T-cell (primary cell): Measurements from ENCODE around the gene KRT2. TPM values are rescaled to one million over a fixed set of nuclear protein-coding genes. Genes with fewer than 3 reads are reported as not detected.

Source experiments
- ATAC-seq, 4 experiments: fragments of 200-7000 bp in 3 of 4; fragments of 150-1000 bp in 1 of 4; cut with Tn5 transposase; replicated peaks in 1 of 4; 1 replicate in 3 of 4; 2 replicates in 1 of 4; pipeline ENCODE4 v1.10.0; 2021; ENCODE audit warnings: moderate library complexity in 3 of 4, mild to moderate bottlenecking in 2 of 4, moderate number of reproducible peaks in 1 of 4
- CTCF ChIA-PET, 2 donors: fragments of 300-600 bp; sonication (Branson Sonifier 250); formaldehyde crosslinking; loops; one replicate each; lab custom pipeline; 2022; ENCODE audit warnings: antibody characterized with exemption in 2 of 2; lab: Charles Lee
- POLR2A ChIA-PET, 2 donors: fragments of 300-600 bp; sonication (Branson Sonifier 250); formaldehyde crosslinking; loops; one replicate each; lab custom pipeline; 2022; ENCODE audit warnings: antibody characterized with exemption in 2 of 2; lab: Charles Lee
- DNase-seq, 35 experiments: peaks; one replicate each; pipeline versions ENCODE4 v3.0.0 to v3.0.0-alpha.2; 2013 to 2023
- H3K27ac ChIP-seq: one replicate; pipeline ENCODE4 v1.5.1; 2013; ENCODE audit warnings: low read length
- H3K27me3 ChIP-seq, 2 experiments: replicated peaks in 1 of 2; 1 replicate in 1 of 2; 2 replicates in 1 of 2; pipeline versions ENCODE4 v1.6.1 to v1.7.0; 2013; ENCODE audit warnings: low read length in 1 of 2, mixed read lengths in 1 of 2; ENCODE audit not compliant: control insufficient read depth in 2 of 2, insufficient read depth in 2 of 2; ENCODE audit errors: extremely low read depth in 1 of 2
- H3K36me3 ChIP-seq, 2 donors: 1 replicate in 1 of 2; 2 replicates in 1 of 2; pipeline versions ENCODE4 v1.6.1 to v1.7.0; 2013; ENCODE audit warnings: low read length in 1 of 2; ENCODE audit not compliant: control insufficient read depth in 2 of 2, insufficient read depth in 1 of 2; ENCODE audit errors: extremely low read depth in 1 of 2
- H3K4me1 ChIP-seq, 2 experiments: 1 replicate in 1 of 2; 2 replicates in 1 of 2; pipeline versions ENCODE4 v1.6.1 to v1.7.0; 2013; ENCODE audit warnings: low read length in 2 of 2, mixed read lengths in 1 of 2; ENCODE audit not compliant: insufficient read depth in 2 of 2, control insufficient read depth in 1 of 2; ENCODE audit errors: extremely low read depth in 1 of 2
- H3K4me3 ChIP-seq, 2 donors: 1 replicate in 1 of 2; 2 replicates in 1 of 2; pipeline versions ENCODE4 v1.5.1 to v1.7.0; 2013; ENCODE audit warnings: mild to moderate bottlenecking in 2 of 2, low read length in 1 of 2, moderate library complexity in 1 of 2; ENCODE audit not compliant: control insufficient read depth in 1 of 2; ENCODE audit errors: extremely low read depth in 1 of 2
- H3K9me3 ChIP-seq: 2 replicates; pipeline ENCODE4 v1.7.0; 2013
- H3K27ac Mint-ChIP-seq, 2 donors: one replicate each; pipeline ENCODE4 v1.8.0; 2020 to 2021; ENCODE audit warnings: mild to moderate bottlenecking in 2 of 2, mixed read lengths in 2 of 2
- H3K27me3 Mint-ChIP-seq, 2 donors: one replicate each; pipeline ENCODE4 v1.8.0; 2021 to 2022; ENCODE audit warnings: mixed read lengths in 2 of 2
- H3K36me3 Mint-ChIP-seq: one replicate; pipeline ENCODE4 v1.8.0; 2021; ENCODE audit warnings: mixed read lengths
- H3K4me1 Mint-ChIP-seq, 3 donors: one replicate each; pipeline ENCODE4 v1.8.0; 2020 to 2022; ENCODE audit warnings: mixed read lengths in 3 of 3, mild to moderate bottlenecking in 1 of 3
- H3K4me3 Mint-ChIP-seq, 3 donors: one replicate each; pipeline ENCODE4 v1.8.0; 2020 to 2022; ENCODE audit warnings: mild to moderate bottlenecking in 3 of 3, mixed read lengths in 3 of 3, moderate library complexity in 3 of 3
- H3K9me3 Mint-ChIP-seq, 3 donors: one replicate each; pipeline ENCODE4 v1.8.0; 2020 to 2022; ENCODE audit warnings: mixed read lengths in 3 of 3
- WGBS: methylation state at CpG from one replicate; pipeline ENCODE4 v1.1.5; 2013; ENCODE audit warnings: missing lambda C conversion rate; ENCODE audit not compliant: insufficient coverage; 5-methylcytosine and 5-hydroxymethylcytosine counted together
- total RNA-seq, 35 experiments: library from RNA in 6 of 35; stranded (reverse) in 6 of 35; fragments of 120-200 nt in 1 of 35; gene quantifications; one replicate each; pipeline versions ENCODE4 v1.2.1 to v1.2.4 and lab custom pipeline; 2013 to 2026

The KRT2 gene
- total RNA-seq, 5 donors from 2014 or later (not counting 1 experiment from before 2014, with no cell fraction given) = 0.13 to 2.6 (median 0.82) TPM

- no peak overlapping the region for H3K4me3 ChIP-seq
- Mint-ChIP-seq H3K4me3 (no peak overlapping the region), H3K36me3 (no peaks in the 10 kb centered on the region), H3K9me3 (no peaks in the 10 kb centered on the region), H3K4me1 (peaks cover 4 to 20% (median 13%) of the 10 kb centered on the region in 3 donors), H3K27ac (no peak overlapping the region), H3K27me3 (no peaks in the 10 kb centered on the region)
- peaks cover 0 to 9% of the 10 kb centered on the region in 2 experiments for H3K27me3 ChIP-seq
- H3K36me3 ChIP-seq = no peaks in the 10 kb centered on the region
- H3K4me1 ChIP-seq = peaks cover 3 to 8% of the 10 kb centered on the region in 2 experiments
- ATAC-seq (no peak), DNase-seq (no peak)
- CTCF ChIA-PET = no interaction called here
- no peaks in the 10 kb centered on the region for H3K9me3 ChIP-seq
- 59% methylated on average over 4 of the region's 10 CpGs for WGBS
- POLR2A ChIA-PET = no interaction called here
- no peak overlapping the region for H3K27ac ChIP-seq
Measured at GRCh38 chr12:52662093-52662917, 10.3 kb upstream of the KRT2 start.

- peaks cover 0 to 9% of the 10 kb centered on the region in 2 experiments for H3K27me3 ChIP-seq
- H3K4me3 ChIP-seq = no peak overlapping the region
- Mint-ChIP-seq H3K27ac (no peak overlapping the region), H3K4me1 (peaks cover 5 to 24% (median 13%) of the 10 kb centered on the region in 3 donors), H3K27me3 (peaks cover 0 to 1% of the 10 kb centered on the region in 2 donors), H3K36me3 (no peaks in the 10 kb centered on the region), H3K9me3 (no peaks in the 10 kb centered on the region), H3K4me3 (no peak overlapping the region)
- peaks cover 3 to 8% of the 10 kb centered on the region in 2 experiments for H3K4me1 ChIP-seq
- no peaks in the 10 kb centered on the region for H3K36me3 ChIP-seq
- no peaks in the 10 kb centered on the region for H3K9me3 ChIP-seq
- ATAC-seq (no peak), DNase-seq (no peak)
- ChIA-PET CTCF (no interaction called here), POLR2A (no interaction called here)
- H3K27ac ChIP-seq = no peak overlapping the region
- 100% methylated on average over 2 of the region's 3 CpGs for WGBS
Measured at GRCh38 chr12:52661668-52662067, 9.7 kb upstream of the KRT2 start.

- Mint-ChIP-seq H3K36me3 (no peaks in the 10 kb centered on the region), H3K4me1 (peaks cover 9 to 30% (median 17%) of the 10 kb centered on the region in 3 donors), H3K9me3 (no peaks in the 10 kb centered on the region), H3K27me3 (peaks cover 0 to 5% of the 10 kb centered on the region in 2 donors), H3K27ac (no peak overlapping the region), H3K4me3 (no peak overlapping the region)
- H3K27ac ChIP-seq = no peak overlapping the region
- H3K36me3 ChIP-seq = no peaks in the 10 kb centered on the region
- ChIA-PET POLR2A (no interaction called here), CTCF (interaction anchor here in 1 of 2 donors (0.6 kb wide), 1 partner anchor 12 kb away, joined by 3 read pairs; no protein-coding TSS in a partner anchor)
- H3K4me1 ChIP-seq = peaks cover 3 to 8% of the 10 kb centered on the region in 2 experiments
- ATAC-seq = no peak
- H3K27me3 ChIP-seq = peaks cover 0 to 9% of the 10 kb centered on the region in 2 experiments
- H3K4me3 ChIP-seq = no peak overlapping the region
- DNase-seq = no peak
- no peaks in the 10 kb centered on the region for H3K9me3 ChIP-seq
- WGBS = 100% methylated on average over 1 of the region's 3 CpGs
Measured at GRCh38 chr12:52660934-52661499, 9.0 kb upstream of the KRT2 start.

- Histone ChIP-seq H3K9me3 (no peaks in the 10 kb centered on the region), H3K36me3 (no peaks in the 10 kb centered on the region), H3K27ac (no peak overlapping the region), H3K27me3 (peaks cover 0 to 18% of the 10 kb centered on the region in 2 experiments), H3K4me1 (peaks cover 3 to 8% of the 10 kb centered on the region in 2 experiments), H3K4me3 (no peak overlapping the region)
- DNase-seq (no peak), ATAC-seq (no peak)
- Mint-ChIP-seq H3K27me3 (peaks cover 0 to 9% of the 10 kb centered on the region in 2 donors), H3K4me3 (no peak overlapping the region), H3K27ac (no peak overlapping the region), H3K9me3 (no peaks in the 10 kb centered on the region), H3K36me3 (no peaks in the 10 kb centered on the region), H3K4me1 (peaks cover 9 to 30% (median 20%) of the 10 kb centered on the region in 3 donors)
- WGBS = 82% methylated on average over 2 of the region's 4 CpGs
- POLR2A ChIA-PET = no interaction called here
- CTCF ChIA-PET = no interaction called here
Measured at GRCh38 chr12:52659951-52660350, 7.9 kb upstream of the KRT2 start.

- H3K9me3 ChIP-seq = no peaks in the 10 kb centered on the region
- 82% methylated on average over 7 of the region's 7 CpGs for WGBS
Measured at GRCh38 chr12:52659395-52659794, 7.4 kb upstream of the KRT2 start.

GRCh38 chr12:52658196-52658595 is 6.2 kb upstream of the KRT2 start:
- POLR2A ChIA-PET = no interaction called here
- CTCF ChIA-PET = no interaction called here
- no peaks in the 10 kb centered on the region for H3K9me3 Mint-ChIP-seq
- peaks cover 3 to 8% of the 10 kb centered on the region in 2 experiments for H3K4me1 ChIP-seq
- peaks cover 0 to 19% of the 10 kb centered on the region in 2 experiments for H3K27me3 ChIP-seq
- no peaks in the 10 kb centered on the region for H3K9me3 ChIP-seq
- no peak overlapping the region for H3K27ac ChIP-seq
- DNase-seq (no peak), ATAC-seq (no peak)
- H3K4me3 ChIP-seq = no peak overlapping the region
- no peak overlapping the region for H3K4me3 Mint-ChIP-seq
- H3K36me3 Mint-ChIP-seq = no peaks in the 10 kb centered on the region
- H3K27me3 Mint-ChIP-seq = peaks cover 0 to 9% of the 10 kb centered on the region in 2 donors
- H3K27ac Mint-ChIP-seq = no peak overlapping the region
- peaks cover 13 to 36% (median 25%) of the 10 kb centered on the region in 3 donors for H3K4me1 Mint-ChIP-seq
- no peaks in the 10 kb centered on the region for H3K36me3 ChIP-seq
- WGBS = 67% methylated on average over 2 of the region's 4 CpGs

More at GRCh38 chr12:52659395-52659794, 7.4 kb upstream of the KRT2 start:
- Histone ChIP-seq H3K4me1 (peaks cover 3 to 8% of the 10 kb centered on the region in 2 experiments), H3K27me3 (peaks cover 0 to 19% of the 10 kb centered on the region in 2 experiments), H3K4me3 (no peak overlapping the region), H3K27ac (no peak overlapping the region), H3K36me3 (no peaks in the 10 kb centered on the region)
- H3K4me1 Mint-ChIP-seq = peaks cover 12 to 36% (median 22%) of the 10 kb centered on the region in 3 donors
- CTCF ChIA-PET = no interaction called here
- ATAC-seq (no peak), DNase-seq (no peak)
- H3K4me3 Mint-ChIP-seq = no peak overlapping the region
- POLR2A ChIA-PET = no interaction called here
- no peaks in the 10 kb centered on the region for H3K9me3 Mint-ChIP-seq
- peaks cover 0 to 9% of the 10 kb centered on the region in 2 donors for H3K27me3 Mint-ChIP-seq
- H3K36me3 Mint-ChIP-seq = no peaks in the 10 kb centered on the region
- H3K27ac Mint-ChIP-seq = no peak overlapping the region
